Hypothalamus (tissue), 51 donors: ENCODE results near the gene TWIST1.

Experiments
- DNase-seq, 51 donors: peaks; one replicate each; lab custom pipeline; 2025; lab: John Stamatoyannopoulos, UW

TWIST1 gene

GRCh38 chr7:19113855-19114550 is 3.4 kb downstream of the TWIST1 start:
- no peak for DNase-seq

DNA sequence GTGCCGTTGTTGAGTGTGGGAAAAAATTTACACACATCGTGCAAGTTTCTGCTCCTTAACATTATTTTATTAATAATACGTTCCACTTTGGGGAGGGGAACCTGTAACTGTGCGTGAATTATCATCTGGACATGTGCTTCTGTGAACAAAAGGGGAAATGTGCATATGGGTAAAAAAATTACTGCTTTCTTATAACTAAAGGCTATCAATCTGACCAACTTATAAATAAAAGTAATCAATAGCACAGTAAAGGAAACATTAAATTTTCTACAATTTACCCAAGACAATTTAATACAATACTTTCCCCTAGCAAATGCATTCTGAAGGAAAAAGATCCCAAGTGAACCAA is 4.5 kb downstream of the TWIST1 start:
- no peak for DNase-seq

- DNase-seq, result no peak
Observed at GRCh38 chr7:19112274-19113001, 5.0 kb downstream of the TWIST1 start.

DNA sequence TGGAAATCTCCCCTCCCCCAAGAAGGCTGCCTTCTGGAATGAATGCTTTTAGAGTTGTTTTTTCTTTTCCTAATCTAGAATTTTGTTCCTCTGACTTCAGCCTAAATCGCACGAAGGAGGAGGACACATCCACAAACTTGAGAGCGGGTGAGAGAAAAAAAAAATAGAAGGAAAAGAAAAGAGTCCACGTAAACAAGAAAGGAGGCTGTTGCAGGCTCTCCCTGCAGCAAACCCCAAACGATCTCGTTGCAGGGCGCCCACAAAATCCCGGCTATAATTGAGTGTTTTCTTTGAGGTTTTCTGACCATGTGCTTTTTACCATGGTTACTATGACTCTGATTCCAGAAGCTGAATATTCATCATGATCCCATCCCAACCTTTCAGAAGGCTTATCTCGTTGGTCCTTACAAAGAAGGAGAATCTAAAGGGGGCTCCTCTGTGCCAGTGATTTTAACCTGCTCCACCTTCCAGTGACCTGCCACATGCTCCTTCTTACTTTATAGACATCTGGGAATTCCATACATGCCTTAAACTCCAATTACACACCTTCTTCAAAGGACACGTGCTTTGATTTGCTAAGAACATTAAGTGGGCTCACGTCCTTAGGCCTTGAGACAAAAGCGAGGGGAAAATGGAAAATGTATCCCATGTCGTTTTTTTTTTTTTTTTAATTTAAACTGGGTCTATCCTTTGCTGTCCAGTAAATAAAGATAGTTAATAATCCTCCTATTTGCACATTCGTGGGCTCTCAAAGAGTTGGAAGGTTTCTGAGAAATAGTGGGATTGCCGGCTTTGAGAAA is 5.8 kb downstream of the TWIST1 start:
- no peak for DNase-seq

- no peak for DNase-seq
Observed at GRCh38 chr7:19110776-19111175, 6.7 kb downstream of the TWIST1 start.

GRCh38 chr7:19110026-19110730 is 7.3 kb downstream of the TWIST1 start:
- DNase-seq, result no peak

DNA sequence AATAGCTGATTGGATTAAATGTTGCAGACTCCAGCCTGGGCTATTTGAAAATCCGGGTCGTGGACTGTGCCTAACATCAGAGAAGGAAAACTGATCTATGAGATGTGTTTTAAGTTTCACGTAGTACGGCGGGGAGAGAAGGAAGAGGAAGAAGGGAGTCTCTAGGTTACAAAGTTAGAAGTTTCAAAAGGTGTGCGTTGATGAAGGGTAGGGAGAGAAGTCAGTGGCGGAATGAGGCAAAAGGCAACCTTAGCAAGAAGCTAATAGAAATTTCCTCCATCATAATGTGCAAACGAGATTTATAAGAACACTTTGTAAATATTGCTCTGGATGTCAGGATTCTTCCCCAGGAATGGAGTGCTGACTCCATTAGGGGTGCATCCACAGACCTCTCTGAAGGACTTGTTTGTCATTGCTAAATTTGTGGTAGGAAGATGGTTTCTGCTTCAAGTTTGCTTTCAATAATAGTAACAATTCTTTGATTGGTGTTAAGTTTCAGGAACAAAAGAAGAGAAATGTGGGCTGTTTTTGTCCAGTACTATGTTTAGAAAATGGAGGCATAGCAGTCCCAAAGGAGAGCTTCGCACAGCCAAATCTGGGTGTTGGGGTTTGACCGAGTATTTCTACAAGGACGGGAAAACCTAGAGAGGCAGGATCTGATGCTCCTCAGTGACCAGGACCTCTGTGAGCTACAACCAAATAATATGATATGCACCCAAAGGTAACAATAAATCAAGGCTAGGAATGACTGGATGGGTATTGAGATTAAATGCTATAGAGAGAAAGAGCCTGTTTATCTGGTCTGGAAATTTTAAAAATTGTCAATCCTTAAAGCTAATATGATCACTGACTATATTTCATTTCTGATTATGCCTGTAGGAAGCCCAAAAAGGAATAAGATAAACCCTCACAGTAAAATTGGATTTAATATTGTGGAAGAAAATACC is 8.2 kb downstream of the TWIST1 start:
- DNase-seq, result no peak

DNA sequence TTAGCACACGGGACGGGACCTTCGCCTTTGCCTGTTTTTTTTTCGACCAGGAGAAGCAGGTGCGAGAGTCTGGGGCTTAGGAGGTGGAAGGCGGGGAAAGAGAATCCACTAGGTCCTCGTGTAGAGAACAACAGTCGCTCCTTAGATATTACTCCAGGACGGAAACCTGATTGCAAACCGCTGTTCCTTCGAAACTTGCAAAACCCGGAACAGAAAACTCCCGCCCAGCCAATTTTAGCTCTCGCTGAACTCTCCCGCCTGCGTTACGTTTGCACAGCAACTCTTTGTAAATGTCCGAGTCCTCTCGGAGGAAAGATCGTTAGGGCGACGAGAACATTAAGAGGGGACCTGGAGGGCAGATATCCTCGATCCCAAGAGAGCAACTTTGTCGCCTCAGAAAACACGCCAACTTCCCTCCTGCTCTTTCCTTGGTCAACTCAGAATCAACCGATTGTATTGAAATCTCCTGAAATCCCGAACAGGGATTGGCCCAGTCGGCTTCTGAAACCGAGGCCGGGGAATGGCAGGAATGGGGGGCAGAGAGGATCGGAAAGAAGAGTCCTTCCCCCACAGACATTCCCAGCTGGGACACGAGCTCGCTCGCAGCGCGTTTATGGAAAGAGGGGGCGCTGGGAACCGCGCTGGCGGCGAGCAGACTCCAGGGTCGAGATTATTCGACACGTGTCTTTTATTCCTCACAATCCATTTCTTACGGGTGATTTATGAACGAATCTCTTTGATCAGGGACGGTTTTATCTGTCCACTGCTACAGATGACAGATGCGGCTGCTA is 9.9 kb downstream of the TWIST1 start:
- no peak for DNase-seq

GRCh38 chr7:19107081-19107355 is 10.4 kb downstream of the TWIST1 start:
- no peak for DNase-seq

GRCh38 chr7:19106241-19107080 is 11.0 kb downstream of the TWIST1 start:
- no peak for DNase-seq

DNA sequence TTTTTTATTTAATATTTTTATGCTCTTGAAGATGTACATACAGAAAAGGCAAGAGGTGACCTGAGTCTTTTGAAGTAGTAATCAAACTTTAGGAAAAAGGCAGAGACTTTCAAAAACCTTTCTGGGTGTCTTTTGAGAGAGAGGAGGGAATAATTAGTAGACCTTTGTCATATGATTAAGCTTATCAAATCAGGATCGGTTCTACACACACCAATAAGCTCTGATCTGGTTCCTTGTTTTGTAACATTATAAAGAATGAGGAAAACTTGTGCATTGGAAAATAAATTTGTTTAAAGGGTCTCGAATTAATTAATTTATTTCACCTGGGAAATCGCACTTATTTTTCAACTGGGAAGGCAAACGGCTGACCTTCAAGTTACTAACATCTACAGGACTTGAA is 11.9 kb downstream of the TWIST1 start:
- no peak for DNase-seq

- no peak for DNase-seq
Observed at GRCh38 chr7:19104811-19105210, 12.6 kb downstream of the TWIST1 start.

GRCh38 chr7:19102884-19103283 is 14.6 kb downstream of the TWIST1 start:
- no peak for DNase-seq

DNA sequence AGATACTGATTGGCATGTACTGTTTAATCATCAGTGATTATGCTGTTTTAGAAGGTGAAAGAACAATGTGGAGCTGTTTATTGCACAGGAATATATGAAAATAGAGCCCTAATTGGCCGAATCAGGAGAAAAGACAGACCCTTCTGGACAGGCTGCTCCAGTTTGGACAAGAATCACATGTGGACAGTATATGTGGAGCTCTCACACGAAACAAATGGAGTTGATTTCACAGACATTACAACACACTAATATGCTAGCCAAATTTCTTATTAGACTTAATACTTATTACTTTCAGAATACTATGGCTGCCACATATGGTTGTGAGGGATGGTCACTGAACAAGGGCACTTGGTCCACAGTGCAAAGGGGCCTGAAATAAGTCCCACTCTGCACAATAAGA is 15.5 kb downstream of the TWIST1 start:
- no peak for DNase-seq

DNA sequence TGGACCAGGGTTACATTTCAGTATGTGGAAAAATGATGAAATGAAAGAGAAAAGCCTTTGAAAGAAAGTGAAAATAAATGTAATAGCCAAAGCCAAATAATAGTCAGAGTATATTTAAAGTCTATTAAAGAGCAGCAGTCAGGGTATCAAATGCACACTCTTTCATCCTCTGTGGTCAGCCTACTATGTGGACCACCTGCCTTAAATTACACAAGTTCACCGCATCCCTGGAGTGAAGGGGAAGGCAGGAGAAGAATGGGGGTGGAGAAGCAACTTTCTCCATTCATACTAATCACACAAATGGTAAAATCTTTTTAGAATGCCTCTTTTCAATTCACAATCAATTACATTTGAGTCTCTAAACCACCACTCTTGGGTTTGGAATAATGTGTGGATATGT is 16.0 kb downstream of the TWIST1 start:
- no peak for DNase-seq

DNA sequence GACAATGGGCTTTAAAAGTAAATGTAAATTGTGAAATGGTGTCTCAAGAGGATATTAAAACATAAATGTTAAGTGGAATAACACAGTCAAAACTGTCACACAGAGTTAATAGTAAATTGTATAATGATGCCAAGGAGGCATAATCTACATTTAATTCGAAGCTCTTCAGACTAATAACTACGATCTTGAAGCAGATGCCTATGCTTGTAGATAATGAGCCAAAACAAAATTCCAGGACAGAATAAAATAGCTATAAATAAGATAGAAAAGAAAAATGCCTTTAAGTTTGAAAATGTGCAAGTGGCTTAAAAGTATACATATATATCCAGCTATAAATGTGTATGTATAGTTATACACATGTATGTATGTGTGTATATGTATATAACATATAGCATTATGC is 17.5 kb downstream of the TWIST1 start:
- DNase-seq, result no peak

GRCh38 chr7:19099194-19099593 is 18.2 kb downstream of the TWIST1 start:
- no peak for DNase-seq

DNA sequence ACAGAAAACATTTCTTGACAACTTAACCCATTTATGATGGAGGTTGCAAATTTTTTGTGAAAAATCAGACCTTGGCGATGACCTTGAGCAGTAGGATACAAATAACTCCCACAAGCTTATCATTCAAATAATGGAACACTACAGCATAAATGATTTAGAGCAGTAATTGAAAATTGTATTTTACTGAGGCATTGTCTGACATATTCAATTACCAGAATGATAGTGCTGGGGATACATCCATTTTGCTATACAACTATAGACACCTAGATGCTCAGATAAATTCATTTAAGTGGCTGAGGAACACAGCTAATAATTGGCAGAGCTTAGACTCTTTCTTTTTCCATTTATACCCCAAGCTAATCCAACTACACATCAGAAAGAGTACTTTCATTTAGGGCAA is 18.9 kb downstream of the TWIST1 start:
- DNase-seq, result no peak
